ENCODE measurements around the gene TMEM120B.
"Not testable (repeated sequence)": the region's sequence is repeated elsewhere in the genome, so short reads cannot be mapped to it uniquely, and the experiment has no call there.

The TMEM120B gene

GRCh38 chr12:121708313-121709063 lies 4.1 kb upstream of the TMEM120B start:
- H3K9me3 ChIP-seq (ENCODE audit: control insufficient read depth, low read length): no peaks in the 10 kb centered on the region
- no peak overlapping the region for H3K4me3 ChIP-seq (ENCODE audit: insufficient read depth, low read depth, low read length, poor library complexity, severe bottlenecking)
- no peaks in the 10 kb centered on the region for H3K27me3 ChIP-seq (replicated peaks; ENCODE audit: control insufficient read depth, insufficient read depth, low read length, poor library complexity, severe bottlenecking)
- H3K27ac ChIP-seq (ENCODE audit: insufficient read depth, low read length, poor library complexity, severe bottlenecking): no peak overlapping the region
- DNase-seq: no peak
- no peaks in the 10 kb centered on the region for H3K36me3 ChIP-seq (ENCODE audit: control insufficient read depth, insufficient read depth, low read length)
- peaks cover 7% of the 10 kb centered on the region for H3K4me1 ChIP-seq (ENCODE audit: control insufficient read depth, insufficient read depth, low read length, poor library complexity, severe bottlenecking)

- not testable (repeated sequence) for H3K9me3 ChIP-seq (ENCODE audit: control insufficient read depth, low read length); H3K4me1 ChIP-seq (ENCODE audit: control insufficient read depth, insufficient read depth, low read length, poor library complexity, severe bottlenecking); H3K27me3 ChIP-seq (replicated peaks; ENCODE audit: control insufficient read depth, insufficient read depth, low read length, poor library complexity, severe bottlenecking); H3K36me3 ChIP-seq (ENCODE audit: control insufficient read depth, insufficient read depth, low read length); H3K27ac ChIP-seq (ENCODE audit: insufficient read depth, low read length, poor library complexity, severe bottlenecking); H3K4me3 ChIP-seq (ENCODE audit: insufficient read depth, low read depth, low read length, poor library complexity, severe bottlenecking); DNase-seq
Observed at GRCh38 chr12:121709064-121709424, 3.5 kb upstream of the TMEM120B start.

GRCh38 chr12:121709478-121709961 lies 3.0 kb upstream of the TMEM120B start:
- DNase-seq: no peak
- Histone ChIP-seq H3K4me1 (ENCODE audit: control insufficient read depth, insufficient read depth, low read length, poor library complexity, severe bottlenecking) (peaks cover 9% of the 10 kb centered on the region), H3K36me3 (ENCODE audit: control insufficient read depth, insufficient read depth, low read length) (no peaks in the 10 kb centered on the region), H3K9me3 (ENCODE audit: control insufficient read depth, low read length) (no peaks in the 10 kb centered on the region), H3K27me3 (replicated peaks; ENCODE audit: control insufficient read depth, insufficient read depth, low read length, poor library complexity, severe bottlenecking) (no peaks in the 10 kb centered on the region), H3K4me3 (ENCODE audit: insufficient read depth, low read depth, low read length, poor library complexity, severe bottlenecking) (no peak overlapping the region), H3K27ac (ENCODE audit: insufficient read depth, low read length, poor library complexity, severe bottlenecking) (no peak overlapping the region)

- DNase-seq: no peak
- Histone ChIP-seq H3K36me3 (ENCODE audit: control insufficient read depth, insufficient read depth, low read length) (no peaks in the 10 kb centered on the region), H3K27me3 (replicated peaks; ENCODE audit: control insufficient read depth, insufficient read depth, low read length, poor library complexity, severe bottlenecking) (no peaks in the 10 kb centered on the region), H3K9me3 (ENCODE audit: control insufficient read depth, low read length) (no peaks in the 10 kb centered on the region), H3K4me3 (ENCODE audit: insufficient read depth, low read depth, low read length, poor library complexity, severe bottlenecking) (peak overlapping the region; percentile 78), H3K27ac (ENCODE audit: insufficient read depth, low read length, poor library complexity, severe bottlenecking) (peak overlapping the region; percentile 65), H3K4me1 (ENCODE audit: control insufficient read depth, insufficient read depth, low read length, poor library complexity, severe bottlenecking) (peaks cover 9% of the 10 kb centered on the region)
Observed at GRCh38 chr12:121711361-121712189, 977 bp upstream of the TMEM120B start.

- Histone ChIP-seq H3K27ac (ENCODE audit: insufficient read depth, low read length, poor library complexity, severe bottlenecking) (peak overlapping the region; percentile 65), H3K4me1 (ENCODE audit: control insufficient read depth, insufficient read depth, low read length, poor library complexity, severe bottlenecking) (peaks cover 9% of the 10 kb centered on the region), H3K4me3 (ENCODE audit: insufficient read depth, low read depth, low read length, poor library complexity, severe bottlenecking) (peak overlapping the region; percentile 78), H3K36me3 (ENCODE audit: control insufficient read depth, insufficient read depth, low read length) (no peaks in the 10 kb centered on the region), H3K27me3 (replicated peaks; ENCODE audit: control insufficient read depth, insufficient read depth, low read length, poor library complexity, severe bottlenecking) (no peaks in the 10 kb centered on the region), H3K9me3 (ENCODE audit: control insufficient read depth, low read length) (no peaks in the 10 kb centered on the region)
- DNase-seq: no peak
Observed at GRCh38 chr12:121712190-121712460, 427 bp upstream of the TMEM120B start.

- Histone ChIP-seq H3K4me3 (ENCODE audit: insufficient read depth, low read depth, low read length, poor library complexity, severe bottlenecking) (peak overlapping the region; percentile 90), H3K27me3 (replicated peaks; ENCODE audit: control insufficient read depth, insufficient read depth, low read length, poor library complexity, severe bottlenecking) (no peaks in the 10 kb centered on the region), H3K27ac (ENCODE audit: insufficient read depth, low read length, poor library complexity, severe bottlenecking) (no peak overlapping the region), H3K4me1 (ENCODE audit: control insufficient read depth, insufficient read depth, low read length, poor library complexity, severe bottlenecking) (peaks cover 9% of the 10 kb centered on the region), H3K9me3 (ENCODE audit: control insufficient read depth, low read length) (no peaks in the 10 kb centered on the region), H3K36me3 (ENCODE audit: control insufficient read depth, insufficient read depth, low read length) (no peaks in the 10 kb centered on the region)
- DNase-seq: no peak
Observed at GRCh38 chr12:121713257-121713777, 765 bp downstream of the TMEM120B start.

GRCh38 chr12:121713793-121714192 lies 1.2 kb downstream of the TMEM120B start:
- Histone ChIP-seq H3K4me3 (ENCODE audit: insufficient read depth, low read depth, low read length, poor library complexity, severe bottlenecking) (no peak overlapping the region), H3K36me3 (ENCODE audit: control insufficient read depth, insufficient read depth, low read length) (no peaks in the 10 kb centered on the region), H3K4me1 (ENCODE audit: control insufficient read depth, insufficient read depth, low read length, poor library complexity, severe bottlenecking) (peaks cover 9% of the 10 kb centered on the region), H3K27ac (ENCODE audit: insufficient read depth, low read length, poor library complexity, severe bottlenecking) (no peak overlapping the region), H3K27me3 (replicated peaks; ENCODE audit: control insufficient read depth, insufficient read depth, low read length, poor library complexity, severe bottlenecking) (no peaks in the 10 kb centered on the region), H3K9me3 (ENCODE audit: control insufficient read depth, low read length) (no peaks in the 10 kb centered on the region)
- DNase-seq: no peak

GRCh38 chr12:121715055-121715454 lies 2.5 kb downstream of the TMEM120B start:
- not testable (repeated sequence) for H3K36me3 ChIP-seq (ENCODE audit: control insufficient read depth, insufficient read depth, low read length); H3K27me3 ChIP-seq (replicated peaks; ENCODE audit: control insufficient read depth, insufficient read depth, low read length, poor library complexity, severe bottlenecking); H3K9me3 ChIP-seq (ENCODE audit: control insufficient read depth, low read length); H3K4me3 ChIP-seq (ENCODE audit: insufficient read depth, low read depth, low read length, poor library complexity, severe bottlenecking); H3K4me1 ChIP-seq (ENCODE audit: control insufficient read depth, insufficient read depth, low read length, poor library complexity, severe bottlenecking); DNase-seq; H3K27ac ChIP-seq (ENCODE audit: insufficient read depth, low read length, poor library complexity, severe bottlenecking)

GRCh38 chr12:121715862-121716435 lies 3.4 kb downstream of the TMEM120B start:
- no peak for DNase-seq
- Histone ChIP-seq H3K27ac (ENCODE audit: insufficient read depth, low read length, poor library complexity, severe bottlenecking) (no peak overlapping the region), H3K4me1 (ENCODE audit: control insufficient read depth, insufficient read depth, low read length, poor library complexity, severe bottlenecking) (peaks cover 9% of the 10 kb centered on the region), H3K4me3 (ENCODE audit: insufficient read depth, low read depth, low read length, poor library complexity, severe bottlenecking) (no peak overlapping the region), H3K27me3 (replicated peaks; ENCODE audit: control insufficient read depth, insufficient read depth, low read length, poor library complexity, severe bottlenecking) (no peaks in the 10 kb centered on the region), H3K9me3 (ENCODE audit: control insufficient read depth, low read length) (no peaks in the 10 kb centered on the region), H3K36me3 (ENCODE audit: control insufficient read depth, insufficient read depth, low read length) (no peaks in the 10 kb centered on the region)
